NCI-H82 treated with DMSO at 0.1 percent for 48 hours (cell line): ENCODE measurements around the gene FGD5.

Experiments used
- DNase-seq: peaks from one replicate; lab custom pipeline; 2025; ENCODE audit not compliant: unreplicated experiment; lab: John Stamatoyannopoulos, UW

FGD5 gene

GRCh38 chr3:14874784-14875183 is 56.0 kb downstream of the FGD5 start:
- DNase-seq = no peak

GRCh38 chr3:14875411-14876175 is 56.8 kb downstream of the FGD5 start:
- no peak for DNase-seq

DNA sequence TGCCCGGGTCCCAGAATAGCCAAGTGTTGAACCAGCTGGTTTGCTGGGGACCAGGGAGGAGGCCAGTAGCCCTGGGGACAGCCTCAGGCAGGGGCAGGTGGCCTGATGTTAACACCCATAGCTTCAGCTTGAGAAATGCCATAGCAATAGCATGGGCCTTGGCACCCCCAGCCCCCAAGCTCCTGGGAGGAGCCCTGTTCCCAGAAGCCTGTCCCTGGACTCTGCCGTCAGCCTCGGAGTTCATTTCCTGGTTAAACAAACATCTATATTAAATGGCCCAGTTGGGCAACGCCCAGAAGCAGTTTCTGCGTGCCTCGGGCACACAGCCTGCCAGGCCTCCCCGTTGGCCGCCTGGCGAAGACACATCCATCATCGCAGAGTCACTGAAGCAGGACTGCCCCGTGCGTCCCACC is 58.2 kb downstream of the FGD5 start:
- no peak for DNase-seq

- DNase-seq = no peak
Measured at GRCh38 chr3:14877469-14877868, 58.7 kb downstream of the FGD5 start.

DNA sequence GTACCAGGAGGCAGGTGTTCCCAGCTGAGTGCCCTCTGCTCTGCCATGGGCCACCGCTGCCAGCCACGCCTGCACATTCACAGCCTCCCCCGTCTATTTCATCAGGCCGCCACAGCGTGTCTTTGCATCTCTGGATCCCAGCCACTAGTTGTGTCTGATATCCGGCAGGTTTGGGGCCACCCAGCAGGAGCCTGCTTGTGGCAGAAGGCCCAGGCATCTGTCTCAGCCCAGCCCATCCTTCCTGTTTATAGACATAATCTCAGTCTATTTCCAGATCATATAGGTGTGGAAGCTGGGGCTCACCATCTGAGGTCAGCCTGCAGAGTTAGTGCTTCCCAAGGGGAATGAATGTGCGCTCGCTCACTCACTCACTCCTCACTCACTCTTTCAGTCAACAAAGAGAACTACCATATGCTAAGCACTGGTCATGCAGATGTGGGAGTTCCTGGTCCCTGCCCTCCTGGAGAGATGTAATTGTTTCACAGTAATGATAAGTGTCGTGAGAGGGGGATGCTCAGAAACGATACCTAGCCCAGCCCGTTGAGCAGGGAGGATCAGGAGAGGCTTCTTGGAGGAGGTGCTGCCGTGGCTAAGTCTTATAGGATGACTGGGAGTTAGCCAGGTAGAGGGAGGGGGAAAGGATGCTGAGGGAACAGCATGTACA is 60.6 kb downstream of the FGD5 start:
- DNase-seq = no peak

- DNase-seq = no peak
Measured at GRCh38 chr3:14880447-14881106, 61.8 kb downstream of the FGD5 start.

DNA sequence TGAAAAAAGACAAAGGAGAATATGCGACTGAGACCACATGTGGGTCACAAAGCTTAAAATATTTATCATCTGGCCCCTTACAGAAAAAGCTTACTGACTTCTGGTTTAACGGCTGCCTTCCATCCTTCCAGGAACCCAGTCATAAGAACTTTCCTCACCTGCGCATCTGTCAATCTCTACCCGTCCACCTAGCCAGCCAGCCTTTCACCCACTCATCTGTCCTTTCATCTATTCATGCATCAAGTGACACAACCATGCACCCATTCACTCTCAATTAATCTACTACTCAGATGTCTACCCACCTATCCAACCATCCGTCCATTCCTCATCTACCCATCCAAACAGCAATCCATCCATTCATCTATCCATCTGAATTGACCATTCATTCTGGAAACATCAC is 64.5 kb downstream of the FGD5 start:
- DNase-seq = no peak

DNA sequence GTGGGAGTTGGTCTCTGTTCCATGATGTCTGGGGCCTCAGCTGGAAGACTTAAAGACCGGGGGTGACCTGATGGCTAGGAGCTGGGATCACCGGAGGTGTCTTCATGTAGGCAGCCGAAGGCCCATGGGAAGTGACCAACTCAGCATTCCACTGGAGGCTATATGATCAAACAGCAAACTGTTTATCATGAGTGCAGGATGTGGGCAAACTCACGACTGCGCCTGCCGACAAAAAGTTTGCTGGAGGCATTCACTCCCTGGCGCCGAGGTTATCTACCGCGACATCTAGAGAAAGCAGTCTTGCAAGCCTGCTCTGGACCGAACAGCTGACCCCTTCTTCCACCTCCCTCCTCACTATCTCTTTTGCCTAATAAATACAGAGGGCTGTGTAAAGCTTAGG is 65.9 kb downstream of the FGD5 start:
- no peak for DNase-seq

- no peak for DNase-seq
Measured at GRCh38 chr3:14885307-14885706, 66.5 kb downstream of the FGD5 start.

- no peak for DNase-seq
Measured at GRCh38 chr3:14886101-14886500, 67.3 kb downstream of the FGD5 start.

DNA sequence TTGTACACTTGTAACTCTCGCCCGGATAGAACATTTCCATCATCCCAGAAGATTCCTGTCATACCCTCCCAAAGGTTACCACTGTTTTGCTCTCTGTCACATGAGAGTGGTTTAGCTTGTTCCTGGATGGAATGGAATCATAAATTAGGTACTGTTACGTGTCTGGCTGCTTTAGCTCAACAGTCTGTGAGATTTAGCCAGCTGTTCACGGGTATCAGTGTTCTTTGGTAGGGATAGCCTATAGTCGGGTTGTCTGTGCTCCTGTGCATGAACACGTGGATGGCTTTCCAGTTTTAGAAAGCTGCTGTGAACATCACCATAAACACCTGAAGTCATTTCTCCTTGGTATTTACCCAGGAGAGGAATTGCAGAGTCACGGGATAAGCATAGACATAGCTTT is 70.4 kb downstream of the FGD5 start:
- DNase-seq = no peak

GRCh38 chr3:14889943-14890342 is 71.2 kb downstream of the FGD5 start:
- DNase-seq = no peak

- no peak for DNase-seq
Measured at GRCh38 chr3:14890476-14890875, 71.7 kb downstream of the FGD5 start.

DNA sequence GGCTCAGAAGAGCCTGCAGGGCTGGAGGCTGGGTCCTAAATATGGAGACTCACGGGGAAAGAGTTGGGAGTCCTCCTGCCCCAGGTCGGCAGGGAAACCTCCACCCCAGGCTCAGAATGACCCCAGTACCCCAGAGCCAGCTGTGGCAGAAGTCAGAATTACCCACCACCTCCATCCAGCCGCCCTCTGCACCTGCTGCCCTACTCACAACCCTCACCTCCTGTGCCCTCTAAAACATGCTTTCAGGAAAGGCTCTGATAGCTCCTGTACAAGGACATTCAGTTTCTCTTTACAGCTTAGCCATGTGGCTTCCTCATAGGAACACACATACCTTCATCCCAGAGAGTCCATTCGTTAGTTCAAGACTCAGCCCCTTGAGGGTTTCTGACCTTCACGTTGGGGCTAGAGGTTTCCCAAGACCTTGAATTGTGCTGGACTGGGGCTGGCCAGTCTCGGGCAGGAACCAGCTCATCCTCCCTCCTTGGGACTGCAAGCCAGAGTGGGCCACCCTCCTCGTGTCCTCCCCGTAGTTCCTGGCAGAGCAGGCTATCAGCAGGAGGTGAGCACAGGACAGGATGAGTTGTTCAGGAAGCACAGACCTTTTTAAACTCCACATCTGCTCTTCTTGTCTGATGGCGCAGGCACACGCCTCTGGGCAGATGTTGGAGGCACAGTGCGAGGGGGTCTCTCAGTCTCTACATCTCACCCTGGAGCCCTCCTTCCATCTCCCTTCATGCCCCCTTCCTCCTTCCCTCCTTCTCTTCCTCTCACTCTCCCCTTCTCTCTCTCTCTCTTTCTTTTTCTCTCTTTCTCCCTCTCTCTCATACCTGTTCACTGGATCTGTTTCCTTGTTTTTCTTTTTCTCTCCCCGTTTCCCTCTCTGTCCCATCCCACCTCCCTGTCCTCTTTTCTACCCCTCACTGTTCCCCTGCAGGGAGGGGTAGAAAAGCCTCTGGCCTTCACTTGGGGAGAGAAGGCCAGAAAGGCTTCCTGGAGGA is 72.7 kb downstream of the FGD5 start:
- no peak for DNase-seq

- no peak for DNase-seq
Measured at GRCh38 chr3:14892226-14892625, 73.5 kb downstream of the FGD5 start.

- DNase-seq = no peak
Measured at GRCh38 chr3:14894085-14894484, 75.3 kb downstream of the FGD5 start.

DNA sequence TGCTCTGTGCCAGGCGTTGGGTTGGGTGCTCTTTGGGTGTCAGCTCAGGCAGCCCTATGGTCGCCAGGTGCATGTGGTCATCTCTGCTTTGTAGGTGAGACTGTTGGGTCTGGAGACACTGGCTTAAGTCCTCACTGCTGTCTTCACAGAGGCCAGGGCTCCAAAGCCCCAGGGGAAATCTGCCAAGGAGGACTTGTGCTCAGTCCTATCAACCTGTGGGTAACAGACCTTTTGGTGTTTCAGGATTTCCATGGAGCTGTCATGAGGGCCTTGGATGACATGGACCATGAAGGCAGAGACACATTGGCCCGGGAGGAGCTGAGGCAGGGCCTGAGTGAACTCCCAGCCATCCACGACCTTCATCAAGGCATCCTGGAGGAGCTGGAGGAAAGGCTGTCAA is 78.5 kb downstream of the FGD5 start:
- DNase-seq = no peak

- DNase-seq = no peak
Measured at GRCh38 chr3:14898929-14899328, 80.2 kb downstream of the FGD5 start.

DNA sequence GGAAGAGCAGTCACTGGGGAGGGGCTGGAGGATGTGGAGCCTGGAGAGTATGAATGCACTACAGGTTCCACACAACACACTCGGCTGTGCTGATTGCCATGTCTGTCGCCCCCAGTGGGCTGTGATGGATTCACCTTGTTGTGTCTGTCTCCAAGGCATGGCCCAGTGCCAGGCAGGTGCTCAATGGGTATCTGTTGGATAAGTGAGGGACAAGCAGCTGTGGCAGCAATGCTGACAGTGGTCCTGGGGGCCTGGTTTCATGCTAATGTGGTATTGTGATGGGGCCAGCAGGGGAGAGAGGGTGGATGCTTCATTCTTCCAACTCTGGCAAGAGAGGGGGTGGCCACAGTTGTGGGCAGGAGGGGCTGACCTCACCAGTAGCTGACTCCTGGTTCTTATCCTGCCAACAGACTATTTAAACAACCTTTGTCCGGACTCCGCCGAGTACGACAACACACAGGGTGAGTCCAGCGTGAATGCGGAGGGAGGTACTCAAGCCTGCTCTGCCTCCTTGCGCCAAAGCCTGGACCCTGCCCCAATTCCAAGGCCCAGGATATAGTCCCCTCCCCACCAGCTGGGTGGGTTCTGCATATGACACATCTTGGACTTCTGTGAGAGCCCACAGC is 81.3 kb downstream of the FGD5 start:
- DNase-seq = no peak
